ENCODE measurements around the gene GLTPD2.

Gene GLTPD2

GRCh38 chr17:4788807-4789700 lies at the start of gene GLTPD2:
Gene GLTPD2 (plus strand): TSS chr17:4788964. CDS start chr17:4789012, 48 bp downstream.
- no peak for DNase-seq (ENCODE audit: low read depth)
- peak within 1 kb of the TSS; percentile 78 for H3K4me3 ChIP-seq (ENCODE audit: low read depth, low read length)
- TF ChIP-seq CTCF (IDR thresholded peaks at IDR 0.05; ENCODE audit: control insufficient read depth, extremely low read depth, insufficient read depth): no peak

GRCh38 chr17:4739122-4740024 lies 49.4 kb upstream of the GLTPD2 start, which contains the start of the genes CXCL16 and ZMYND15:
Gene CXCL16 (minus strand): TSS chr17:4739928. CDS start chr17:4739339, 589 bp downstream.
Gene ZMYND15 (plus strand): TSS chr17:4739833. CDS start chr17:4740549, 716 bp downstream.
- no peak for DNase-seq (ENCODE audit: low read depth)
- peak within 1 kb of the TSS; percentile 73 for H3K4me3 ChIP-seq (ENCODE audit: low read depth, low read length)
- TF ChIP-seq CTCF (IDR thresholded peaks at IDR 0.05; ENCODE audit: control insufficient read depth, extremely low read depth, insufficient read depth): no peak

GRCh38 chr17:4740025-4740351 lies 48.8 kb upstream of the GLTPD2 start:
- H3K4me3 ChIP-seq (ENCODE audit: low read depth, low read length): peak overlapping the region; percentile 73
- no peak for TF ChIP-seq CTCF (IDR thresholded peaks at IDR 0.05; ENCODE audit: control insufficient read depth, extremely low read depth, insufficient read depth)

GRCh38 chr17:4740584-4740983 lies 48.2 kb upstream of the GLTPD2 start:
- DNase-seq (ENCODE audit: low read depth): no peak
- H3K4me3 ChIP-seq (ENCODE audit: low read depth, low read length): no peak overlapping the region
- no peak for TF ChIP-seq CTCF (IDR thresholded peaks at IDR 0.05; ENCODE audit: control insufficient read depth, extremely low read depth, insufficient read depth)

More at GRCh38 chr17:4740025-4740351, 48.8 kb upstream of the GLTPD2 start:
- no peak for DNase-seq (ENCODE audit: low read depth)

- H3K4me3 ChIP-seq (ENCODE audit: low read depth, low read length): no peak overlapping the region
- DNase-seq (ENCODE audit: low read depth): no peak
- no peak for TF ChIP-seq CTCF (IDR thresholded peaks at IDR 0.05; ENCODE audit: control insufficient read depth, extremely low read depth, insufficient read depth)
These were observed 47.2 kb upstream of the GLTPD2 start for GRCh38 chr17:4741544-4741943.

GRCh38 chr17:4742133-4742532 lies 46.6 kb upstream of the GLTPD2 start:
- no peak overlapping the region for H3K4me3 ChIP-seq (ENCODE audit: low read depth, low read length)
- no peak for DNase-seq (ENCODE audit: low read depth)
- TF ChIP-seq CTCF (IDR thresholded peaks at IDR 0.05; ENCODE audit: control insufficient read depth, extremely low read depth, insufficient read depth): no peak

Measured in LNCaP clone FGC (cell line).